ENCODE data around the gene MAN2C1.
"Not testable (repeated sequence)": the region's sequence is repeated elsewhere in the genome, so short reads cannot be mapped to it uniquely, and the experiment has no call there.

Gene MAN2C1

DNA sequence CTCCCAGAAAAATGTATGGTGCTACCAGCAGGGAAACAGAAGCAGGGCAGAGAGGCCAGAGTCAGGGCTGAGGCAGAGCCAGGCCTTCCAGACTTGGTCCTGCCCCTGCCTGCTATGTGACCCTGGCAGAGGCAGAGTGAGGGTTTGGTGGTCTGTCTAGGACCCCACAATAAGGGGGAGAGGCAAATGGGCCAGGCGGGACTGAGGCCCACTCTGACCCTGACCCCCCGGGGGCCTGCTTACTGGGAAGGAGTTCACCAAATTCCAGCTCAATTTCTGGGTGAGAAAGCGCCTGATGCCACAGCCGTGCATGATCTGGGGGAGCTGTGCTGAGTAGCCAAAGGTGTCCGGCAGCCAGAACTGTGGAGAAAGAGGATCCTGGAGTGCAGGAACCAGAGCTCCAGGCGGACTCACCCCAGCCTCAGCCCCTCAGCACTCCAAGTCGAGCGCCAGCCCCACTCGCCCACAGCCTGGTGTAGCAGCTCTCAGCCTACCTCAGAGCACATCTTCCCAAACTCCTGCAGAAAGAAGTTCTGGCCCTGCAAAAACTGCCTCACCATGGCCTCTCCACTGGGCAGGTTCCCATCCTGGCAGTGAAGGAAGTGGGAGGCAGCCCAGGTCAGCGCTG, 6.9 kb downstream of the MAN2C1 start:
- DNase-seq (ENCODE audit: low read depth): no peak

DNA sequence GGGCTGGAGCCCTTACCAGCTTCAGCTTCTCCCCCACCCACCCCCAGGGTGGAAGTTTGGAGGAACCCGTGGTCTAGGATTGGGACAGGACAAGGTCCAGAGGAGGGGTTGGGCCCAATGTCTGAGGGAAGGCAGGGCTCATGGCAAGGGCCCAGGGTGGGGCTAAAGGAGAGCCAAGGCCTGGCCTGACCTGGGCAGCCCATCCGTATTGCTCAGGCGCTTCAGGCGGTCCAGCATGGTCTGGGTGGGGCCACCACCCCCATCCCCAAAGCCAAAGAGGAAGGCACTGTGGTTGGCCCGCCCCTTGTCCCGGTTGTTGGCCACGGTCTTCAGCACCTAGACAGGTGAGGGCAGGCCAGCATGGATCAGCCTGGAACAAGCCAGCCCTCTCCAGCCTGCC, 7.6 kb downstream of the MAN2C1 start:
- DNase-seq (ENCODE audit: low read depth): no peak

GRCh38 chr15:75360391-75360790, 8.0 kb downstream of the MAN2C1 start:
- no peak for DNase-seq (ENCODE audit: low read depth)

- no peak for DNase-seq (ENCODE audit: low read depth)
These were observed 8.7 kb downstream of the MAN2C1 start for GRCh38 chr15:75359537-75360250.

- no peak for DNase-seq (ENCODE audit: low read depth)
These were observed 9.5 kb downstream of the MAN2C1 start for GRCh38 chr15:75358771-75359536.

GRCh38 chr15:75357976-75358673, 10.3 kb downstream of the MAN2C1 start:
- no peak for DNase-seq (ENCODE audit: low read depth)

DNA sequence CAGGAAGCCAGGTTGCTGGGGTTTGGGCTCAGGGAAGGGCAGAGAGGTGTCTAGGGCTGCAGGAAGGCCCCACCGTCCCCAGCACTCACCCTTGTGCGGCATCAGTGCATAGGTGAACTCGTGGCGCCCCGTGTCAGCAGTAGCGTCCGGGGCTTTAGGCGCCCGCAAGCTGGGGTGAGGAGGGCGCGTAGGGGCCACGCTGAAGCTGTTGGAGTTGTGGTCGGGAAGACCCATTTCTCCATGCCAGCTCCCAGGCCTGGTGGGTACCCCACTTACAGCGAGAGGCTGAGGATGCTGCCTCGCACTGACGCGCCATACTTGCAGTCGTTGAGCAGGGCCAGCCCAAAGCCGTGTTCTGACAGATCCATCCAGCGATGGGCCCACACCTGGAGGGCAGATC, 11.9 kb downstream of the MAN2C1 start:
- DNase-seq (ENCODE audit: low read depth): no peak

- no peak for DNase-seq (ENCODE audit: low read depth)
These were observed 12.4 kb downstream of the MAN2C1 start for GRCh38 chr15:75356006-75356405.

DNA sequence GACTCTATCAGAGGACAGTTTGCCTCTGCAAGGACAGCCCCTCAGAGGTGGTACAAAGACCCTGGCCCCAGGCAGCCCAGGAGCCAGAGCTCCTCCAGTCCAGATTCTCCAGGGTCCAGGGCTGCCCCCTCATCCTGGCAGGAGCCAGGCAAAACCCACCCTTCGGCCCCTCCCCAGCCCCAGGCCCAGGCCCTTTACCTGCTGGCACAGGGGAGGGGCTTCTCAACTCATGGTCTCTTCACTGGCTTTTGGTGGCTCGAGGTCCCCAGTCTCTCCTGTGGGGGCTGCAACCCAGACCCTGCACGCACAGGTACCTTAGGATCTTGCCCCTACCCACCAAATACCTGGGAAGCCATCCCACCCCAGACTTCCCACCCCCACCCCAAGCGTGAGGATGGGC, 13.0 kb downstream of the MAN2C1 start:
- DNase-seq (ENCODE audit: low read depth): no peak

GRCh38 chr15:75354454-75354853, 14.0 kb downstream of the MAN2C1 start:
- DNase-seq (ENCODE audit: low read depth): no peak

DNA sequence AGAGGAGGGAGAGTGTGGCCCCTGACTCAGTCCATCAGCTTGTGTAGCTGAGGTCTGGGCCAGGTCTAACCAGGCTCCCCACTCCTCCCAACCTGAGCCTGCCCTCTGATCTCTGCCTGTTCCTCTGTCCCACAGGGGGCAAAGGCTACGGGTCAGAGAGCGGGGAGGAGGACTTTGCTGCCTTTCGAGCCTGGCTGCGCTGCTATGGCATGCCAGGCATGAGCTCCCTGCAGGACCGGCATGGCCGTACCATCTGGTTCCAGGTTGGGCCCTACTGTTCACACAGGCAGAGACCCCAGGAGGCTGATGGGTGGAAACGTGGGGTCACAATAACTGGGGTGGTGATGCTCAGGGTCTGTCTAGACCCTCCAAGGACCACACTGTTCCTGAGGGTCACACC, 14.8 kb downstream of the MAN2C1 start:
- DNase-seq (ENCODE audit: low read depth): no peak

- DNase-seq (ENCODE audit: low read depth): no peak
These were observed 16.0 kb downstream of the MAN2C1 start for GRCh38 chr15:75352186-75353080.

DNA sequence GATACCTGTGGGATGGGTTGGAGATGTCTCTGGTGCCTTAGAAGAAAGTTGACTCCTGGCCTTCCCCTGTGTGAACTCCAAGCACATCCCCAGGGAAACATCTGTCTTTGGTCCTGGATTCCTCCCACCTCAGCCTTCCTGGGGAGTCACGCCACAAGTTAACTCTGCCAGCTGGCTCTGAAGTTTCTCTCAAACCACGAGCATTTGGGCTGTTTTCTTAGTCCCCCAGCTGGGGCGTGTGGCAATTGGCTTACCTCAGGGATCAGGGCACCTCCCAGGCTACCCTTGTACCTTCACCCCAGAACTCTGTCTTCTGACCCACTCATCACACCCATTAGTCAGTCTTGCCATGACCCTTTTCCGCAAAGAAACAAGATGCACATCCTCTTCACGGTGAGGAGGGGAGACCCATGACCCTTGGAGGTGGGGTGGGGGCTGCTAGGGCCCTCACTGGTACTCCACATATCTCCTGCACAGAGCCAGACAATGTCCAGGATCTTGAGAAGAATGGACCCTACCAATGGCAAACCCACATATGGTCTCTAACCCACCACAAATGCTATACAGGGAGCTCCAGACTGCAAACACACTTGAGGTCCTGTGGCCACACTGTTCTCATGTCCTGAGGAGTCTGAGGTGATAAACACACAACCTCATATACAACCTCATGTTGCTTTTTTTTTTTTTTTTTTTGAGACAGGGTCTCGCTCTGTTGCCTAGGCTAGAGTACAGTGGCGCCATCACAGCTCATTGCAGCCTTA, 17.6 kb downstream of the MAN2C1 start:
- no peak for DNase-seq (ENCODE audit: low read depth)

DNA sequence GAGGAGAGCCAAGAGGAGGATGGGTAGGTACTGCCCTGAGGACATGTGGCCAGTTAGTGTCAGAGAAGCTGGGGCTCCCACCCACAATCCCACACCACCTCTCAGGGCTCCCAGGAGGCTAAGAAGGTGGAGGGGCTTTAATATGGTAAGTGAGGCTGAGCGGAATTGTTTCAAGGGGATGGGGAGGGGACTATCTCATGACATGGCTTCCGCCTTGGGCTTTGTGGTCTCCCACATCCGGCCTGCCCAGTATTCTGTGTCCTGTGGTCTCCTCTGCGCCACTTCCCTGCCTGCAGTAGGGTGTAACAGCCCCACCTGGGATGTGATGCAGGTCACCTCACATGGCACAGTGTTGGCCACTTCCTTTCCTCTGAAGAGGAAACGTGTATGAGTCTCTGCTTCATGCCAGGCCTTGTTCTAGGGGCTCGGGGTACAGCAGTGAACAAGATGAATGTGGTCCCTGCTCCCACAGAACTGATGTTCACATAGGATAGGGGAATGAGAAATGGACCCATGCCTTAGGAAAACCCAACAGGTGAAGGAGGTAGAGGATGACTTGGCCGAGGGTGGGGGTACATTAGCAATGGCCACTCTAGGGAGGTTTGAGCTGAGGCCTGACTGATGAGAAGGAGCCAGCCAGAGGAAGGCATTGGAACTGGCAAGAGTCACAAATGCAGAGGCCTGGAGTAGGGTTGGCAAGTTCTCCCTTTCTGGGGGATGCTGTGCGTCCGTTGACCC, 18.4 kb downstream of the MAN2C1 start:
- DNase-seq (ENCODE audit: low read depth): peak; percentile 66

GRCh38 chr15:75349351-75349669, 19.1 kb downstream of the MAN2C1 start:
- DNase-seq (ENCODE audit: low read depth): not testable (repeated sequence)

- DNase-seq (ENCODE audit: low read depth): no peak
These were observed 19.7 kb downstream of the MAN2C1 start for GRCh38 chr15:75348562-75349350.

- DNase-seq (ENCODE audit: low read depth): no peak
These were observed 20.3 kb downstream of the MAN2C1 start for GRCh38 chr15:75348034-75348561.

GRCh38 chr15:75347222-75348033, 21.0 kb downstream of the MAN2C1 start:
- DNase-seq (ENCODE audit: low read depth): peak; percentile 43
